HepG2 (cell line): ENCODE data around the gene ANKS1A.

Experiments used
- KLF12 ChIP-seq: sonication (generic); formaldehyde crosslinking; IDR thresholded peaks from 2 replicates; pipeline ENCODE4 v1.4.0; 2020; ENCODE audit warnings: missing genetic modification reagents, borderline replicate concordance
- NFIC ChIP-seq: IDR thresholded peaks from 2 replicates; pipeline ENCODE4 v1.6.1; 2012; ENCODE audit warnings: mild to moderate bottlenecking, low read length, inconsistent platforms
- POLR2AphosphoS5 ChIP-seq: IDR thresholded peaks from 2 replicates; pipeline ENCODE4 v1.6.1; 2012; ENCODE audit warnings: low read depth, low read length
- RNF2 ChIP-seq: fragments of 450-650 bp; conservative IDR thresholded peaks from 2 replicates; pipeline ENCODE4 v1.6.1; 2016; ENCODE audit warnings: low read depth
- SALL2 ChIP-seq: sonication (generic); formaldehyde crosslinking; IDR thresholded peaks from 2 replicates; pipeline ENCODE4 v1.8.1; 2023; ENCODE audit warnings: mild to moderate bottlenecking, missing genetic modification reagents, inconsistent platforms
- ZNF382 ChIP-seq: sonication (generic); formaldehyde crosslinking; IDR thresholded peaks from 2 replicates; pipeline ENCODE4 v1.5.0; 2020; ENCODE audit warnings: missing genetic modification reagents, mild to moderate bottlenecking, borderline replicate concordance
- ZNF567 ChIP-seq: sonication (generic); formaldehyde crosslinking; IDR thresholded peaks from 2 replicates; pipeline ENCODE4 v1.8.1; 2023; ENCODE audit warnings: mild to moderate bottlenecking, missing genetic modification reagents, borderline replicate concordance
- ZNF670 ChIP-seq: sonication (generic); formaldehyde crosslinking; IDR thresholded peaks from 2 replicates; pipeline ENCODE4 v1.8.0; 2022; ENCODE audit warnings: mild to moderate bottlenecking, missing genetic modification reagents, borderline replicate concordance
- TF ChIP-seq, protein P1 (sequence below): sonication (generic); formaldehyde crosslinking; IDR thresholded peaks from 2 replicates; pipeline ENCODE4 v1.4.0; 2020; ENCODE audit warnings: missing genetic modification reagents, mild to moderate bottlenecking, borderline replicate concordance
- TF ChIP-seq, protein P2 (sequence below): sonication (generic); formaldehyde crosslinking; IDR thresholded peaks from 2 replicates; pipeline ENCODE4 v1.4.0; 2020; ENCODE audit warnings: low read depth, missing genetic modification reagents
- TF ChIP-seq, protein P3 (sequence below): sonication (generic); formaldehyde crosslinking; IDR thresholded peaks from 2 replicates; pipeline ENCODE4 v1.4.0; 2020; ENCODE audit warnings: missing genetic modification reagents, borderline replicate concordance
- TF ChIP-seq, protein P4 (sequence below): IDR thresholded peaks from 2 replicates; pipeline ENCODE4 v1.6.1; 2016; ENCODE audit warnings: missing genetic modification reagents, missing compliant biosample characterization

DNA sequence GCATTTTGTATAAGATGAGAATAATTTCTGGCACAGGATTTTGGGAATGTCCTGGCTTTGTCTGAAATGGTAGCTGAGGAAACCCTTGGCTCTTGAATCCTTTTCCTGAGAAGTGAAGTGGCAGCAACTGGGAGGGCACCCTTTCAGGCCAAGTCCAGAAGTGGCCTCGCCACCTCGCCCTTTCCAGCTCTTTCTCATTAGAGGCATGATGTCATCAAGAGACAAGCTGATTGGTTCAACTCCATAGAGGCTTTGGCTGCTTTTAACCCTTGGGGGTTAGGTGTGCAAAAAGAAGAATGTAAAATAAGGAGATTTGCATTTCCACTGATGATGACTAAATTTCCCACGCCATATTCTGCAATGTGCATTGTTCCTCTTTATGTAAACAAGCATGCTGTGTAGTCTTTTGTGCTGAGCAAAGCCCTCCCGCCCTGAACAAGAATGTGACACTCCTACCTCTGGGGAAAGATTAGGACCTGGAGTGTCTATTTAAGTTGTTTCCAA lies 135.5 kb downstream of the ANKS1A start:
- TF ChIP-seq NFIC (no peak), RNF2 (no peak), ZNF670 (CRISPR knock-in tag) (no peak), SALL2 (CRISPR knock-in tag) (no peak), ZNF567 (CRISPR knock-in tag) (no peak), KLF12 (CRISPR knock-in tag) (no peak), POLR2AphosphoS5 (no peak), ZNF382 (CRISPR knock-in tag) (no peak)
- TF ChIP-seq, protein P1, sequence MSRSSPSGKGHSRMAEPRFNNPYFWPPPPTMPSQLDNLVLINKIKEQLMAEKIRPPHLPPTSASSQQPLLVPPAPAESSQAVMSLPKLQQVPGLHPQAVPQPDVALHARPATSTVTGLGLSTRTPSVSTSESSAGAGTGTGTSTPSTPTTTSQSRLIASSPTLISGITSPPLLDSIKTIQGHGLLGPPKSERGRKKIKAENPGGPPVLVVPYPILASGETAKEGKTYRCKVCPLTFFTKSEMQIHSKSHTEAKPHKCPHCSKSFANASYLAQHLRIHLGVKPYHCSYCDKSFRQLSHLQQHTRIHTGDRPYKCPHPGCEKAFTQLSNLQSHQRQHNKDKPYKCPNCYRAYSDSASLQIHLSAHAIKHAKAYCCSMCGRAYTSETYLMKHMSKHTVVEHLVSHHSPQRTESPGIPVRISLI (CRISPR knock-in tag): no peak
- TF ChIP-seq, protein P2, sequence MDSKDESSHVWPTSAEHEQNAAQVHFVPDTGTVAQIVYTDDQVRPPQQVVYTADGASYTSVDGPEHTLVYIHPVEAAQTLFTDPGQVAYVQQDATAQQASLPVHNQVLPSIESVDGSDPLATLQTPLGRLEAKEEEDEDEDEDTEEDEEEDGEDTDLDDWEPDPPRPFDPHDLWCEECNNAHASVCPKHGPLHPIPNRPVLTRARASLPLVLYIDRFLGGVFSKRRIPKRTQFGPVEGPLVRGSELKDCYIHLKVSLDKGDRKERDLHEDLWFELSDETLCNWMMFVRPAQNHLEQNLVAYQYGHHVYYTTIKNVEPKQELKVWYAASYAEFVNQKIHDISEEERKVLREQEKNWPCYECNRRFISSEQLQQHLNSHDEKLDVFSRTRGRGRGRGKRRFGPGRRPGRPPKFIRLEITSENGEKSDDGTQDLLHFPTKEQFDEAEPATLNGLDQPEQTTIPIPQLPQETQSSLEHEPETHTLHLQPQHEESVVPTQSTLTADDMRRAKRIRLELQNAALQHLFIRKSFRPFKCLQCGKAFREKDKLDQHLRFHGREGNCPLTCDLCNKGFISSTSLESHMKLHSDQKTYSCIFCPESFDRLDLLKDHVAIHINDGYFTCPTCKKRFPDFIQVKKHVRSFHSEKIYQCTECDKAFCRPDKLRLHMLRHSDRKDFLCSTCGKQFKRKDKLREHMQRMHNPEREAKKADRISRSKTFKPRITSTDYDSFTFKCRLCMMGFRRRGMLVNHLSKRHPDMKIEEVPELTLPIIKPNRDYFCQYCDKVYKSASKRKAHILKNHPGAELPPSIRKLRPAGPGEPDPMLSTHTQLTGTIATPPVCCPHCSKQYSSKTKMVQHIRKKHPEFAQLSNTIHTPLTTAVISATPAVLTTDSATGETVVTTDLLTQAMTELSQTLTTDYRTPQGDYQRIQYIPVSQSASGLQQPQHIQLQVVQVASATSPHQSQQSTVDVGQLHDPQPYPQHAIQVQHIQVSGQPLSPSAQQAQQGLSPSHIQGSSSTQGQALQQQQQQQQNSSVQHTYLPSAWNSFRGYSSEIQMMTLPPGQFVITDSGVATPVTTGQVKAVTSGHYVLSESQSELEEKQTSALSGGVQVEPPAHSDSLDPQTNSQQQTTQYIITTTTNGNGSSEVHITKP (CRISPR knock-in tag): no peak
- TF ChIP-seq, protein P3, sequence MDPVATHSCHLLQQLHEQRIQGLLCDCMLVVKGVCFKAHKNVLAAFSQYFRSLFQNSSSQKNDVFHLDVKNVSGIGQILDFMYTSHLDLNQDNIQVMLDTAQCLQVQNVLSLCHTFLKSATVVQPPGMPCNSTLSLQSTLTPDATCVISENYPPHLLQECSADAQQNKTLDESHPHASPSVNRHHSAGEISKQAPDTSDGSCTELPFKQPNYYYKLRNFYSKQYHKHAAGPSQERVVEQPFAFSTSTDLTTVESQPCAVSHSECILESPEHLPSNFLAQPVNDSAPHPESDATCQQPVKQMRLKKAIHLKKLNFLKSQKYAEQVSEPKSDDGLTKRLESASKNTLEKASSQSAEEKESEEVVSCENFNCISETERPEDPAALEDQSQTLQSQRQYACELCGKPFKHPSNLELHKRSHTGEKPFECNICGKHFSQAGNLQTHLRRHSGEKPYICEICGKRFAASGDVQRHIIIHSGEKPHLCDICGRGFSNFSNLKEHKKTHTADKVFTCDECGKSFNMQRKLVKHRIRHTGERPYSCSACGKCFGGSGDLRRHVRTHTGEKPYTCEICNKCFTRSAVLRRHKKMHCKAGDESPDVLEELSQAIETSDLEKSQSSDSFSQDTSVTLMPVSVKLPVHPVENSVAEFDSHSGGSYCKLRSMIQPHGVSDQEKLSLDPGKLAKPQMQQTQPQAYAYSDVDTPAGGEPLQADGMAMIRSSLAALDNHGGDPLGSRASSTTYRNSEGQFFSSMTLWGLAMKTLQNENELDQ (CRISPR knock-in tag): no peak
- TF ChIP-seq, protein P4, sequence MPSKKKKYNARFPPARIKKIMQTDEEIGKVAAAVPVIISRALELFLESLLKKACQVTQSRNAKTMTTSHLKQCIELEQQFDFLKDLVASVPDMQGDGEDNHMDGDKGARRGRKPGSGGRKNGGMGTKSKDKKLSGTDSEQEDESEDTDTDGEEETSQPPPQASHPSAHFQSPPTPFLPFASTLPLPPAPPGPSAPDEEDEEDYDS (CRISPR knock-in tag): no peak
